ENCODE results near the gene ZNF418.

ZNF418 gene

DNA sequence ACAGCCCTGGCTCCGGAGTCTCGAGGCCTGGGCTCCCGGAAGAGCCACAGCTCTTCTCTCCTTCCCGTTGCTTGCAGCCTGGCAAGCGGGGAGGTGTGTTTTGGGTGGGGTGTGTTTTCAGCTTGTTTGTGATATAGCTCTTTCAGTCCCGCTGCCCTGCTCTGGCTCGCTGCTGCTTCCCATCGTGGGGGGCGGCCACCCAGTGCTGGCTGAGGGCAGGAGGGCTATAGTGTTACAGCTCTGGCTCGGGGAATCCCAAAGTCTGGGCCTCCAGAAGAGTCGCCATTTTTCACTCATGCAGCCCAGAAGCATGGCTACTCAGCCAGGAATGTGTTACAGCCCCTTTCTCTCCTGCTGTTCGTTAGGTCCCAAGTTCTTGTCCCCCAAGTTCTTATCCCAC, 14.5 kb upstream of the ZNF418 start:
- Histone ChIP-seq H3K4me3 (no peak overlapping the region), H3K27ac (no peak overlapping the region)
- TF ChIP-seq, protein P1, sequence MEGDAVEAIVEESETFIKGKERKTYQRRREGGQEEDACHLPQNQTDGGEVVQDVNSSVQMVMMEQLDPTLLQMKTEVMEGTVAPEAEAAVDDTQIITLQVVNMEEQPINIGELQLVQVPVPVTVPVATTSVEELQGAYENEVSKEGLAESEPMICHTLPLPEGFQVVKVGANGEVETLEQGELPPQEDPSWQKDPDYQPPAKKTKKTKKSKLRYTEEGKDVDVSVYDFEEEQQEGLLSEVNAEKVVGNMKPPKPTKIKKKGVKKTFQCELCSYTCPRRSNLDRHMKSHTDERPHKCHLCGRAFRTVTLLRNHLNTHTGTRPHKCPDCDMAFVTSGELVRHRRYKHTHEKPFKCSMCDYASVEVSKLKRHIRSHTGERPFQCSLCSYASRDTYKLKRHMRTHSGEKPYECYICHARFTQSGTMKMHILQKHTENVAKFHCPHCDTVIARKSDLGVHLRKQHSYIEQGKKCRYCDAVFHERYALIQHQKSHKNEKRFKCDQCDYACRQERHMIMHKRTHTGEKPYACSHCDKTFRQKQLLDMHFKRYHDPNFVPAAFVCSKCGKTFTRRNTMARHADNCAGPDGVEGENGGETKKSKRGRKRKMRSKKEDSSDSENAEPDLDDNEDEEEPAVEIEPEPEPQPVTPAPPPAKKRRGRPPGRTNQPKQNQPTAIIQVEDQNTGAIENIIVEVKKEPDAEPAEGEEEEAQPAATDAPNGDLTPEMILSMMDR (IDR thresholded peaks at IDR 0.05) = no peak
- no peak for DNase-seq (ENCODE audit: low spot score)

DNA sequence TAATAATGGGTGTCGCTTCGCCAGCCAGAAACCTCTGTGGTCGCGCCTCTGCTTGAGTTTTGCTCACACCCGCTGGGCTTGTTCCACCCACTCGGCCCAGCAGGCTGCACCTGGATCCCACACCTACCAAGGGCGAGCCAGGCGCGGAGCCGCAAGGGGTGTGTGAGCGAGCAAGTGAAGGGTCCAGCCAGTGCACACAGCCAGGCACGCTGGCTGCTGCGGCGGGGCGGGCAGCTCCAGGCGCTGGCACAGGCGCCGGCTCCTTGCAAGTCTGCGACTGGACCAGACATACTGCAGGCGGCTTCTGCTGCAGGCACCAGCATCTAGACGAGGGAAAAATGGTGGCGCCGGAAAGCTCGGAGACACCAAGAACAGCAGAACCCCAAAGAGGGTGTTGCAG, 14.1 kb upstream of the ZNF418 start:
- DNase-seq (ENCODE audit: low spot score) = no peak
- no peak overlapping the region for H3K27ac ChIP-seq
- H3K4me3 ChIP-seq = no peak overlapping the region
- TF ChIP-seq, protein P1 (IDR thresholded peaks at IDR 0.05) = no peak

DNA sequence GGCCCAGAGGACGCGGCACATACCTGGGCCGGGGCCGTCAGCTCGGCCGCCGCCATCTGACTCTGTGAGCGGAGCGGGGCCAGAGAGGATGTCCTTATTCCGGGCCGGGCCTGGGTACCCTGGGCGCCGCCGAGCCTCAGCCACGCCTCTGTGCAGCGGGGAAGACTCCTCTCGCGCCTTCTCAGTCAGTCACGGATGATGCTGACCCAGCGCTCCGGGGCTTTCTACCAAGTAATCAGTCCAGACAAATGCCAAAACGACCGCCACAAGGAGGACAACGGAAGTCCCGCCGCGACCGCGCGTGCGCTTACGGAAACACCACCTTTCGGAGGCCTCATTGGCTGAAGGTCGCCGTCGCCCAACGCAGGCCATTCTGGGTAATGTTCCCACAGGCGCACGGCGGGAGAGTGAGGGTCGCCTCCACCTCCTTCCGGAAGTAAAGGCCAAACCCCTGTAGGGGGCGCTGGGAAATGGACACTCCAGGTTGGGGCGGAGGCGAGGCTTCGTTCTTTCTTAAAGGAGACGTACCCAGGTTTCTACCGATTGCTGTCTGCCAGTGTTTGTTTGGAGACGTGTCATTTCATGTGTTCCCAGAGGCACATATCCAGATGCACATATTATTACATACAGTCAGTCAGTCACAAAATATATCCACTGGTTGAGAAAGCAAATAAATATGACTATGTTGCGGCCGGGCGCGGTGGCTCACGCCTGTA, 12.4 kb upstream of the ZNF418 start, which contains the start of gene ZNF256:
TSS of gene ZNF256 (minus strand) at position 288 of the 716 bp plus-strand sequence. CDS start at position 56, 232 bp downstream.
- peak within 1 kb of the TSS; percentile 57 to 85 for H3K27ac ChIP-seq
- peak; percentile 94 for DNase-seq (ENCODE audit: low spot score)
- TF ChIP-seq, protein P1 (IDR thresholded peaks at IDR 0.05) = peak; percentile 32
- H3K4me3 ChIP-seq = peak within 1 kb of the TSS; percentile 91

DNA sequence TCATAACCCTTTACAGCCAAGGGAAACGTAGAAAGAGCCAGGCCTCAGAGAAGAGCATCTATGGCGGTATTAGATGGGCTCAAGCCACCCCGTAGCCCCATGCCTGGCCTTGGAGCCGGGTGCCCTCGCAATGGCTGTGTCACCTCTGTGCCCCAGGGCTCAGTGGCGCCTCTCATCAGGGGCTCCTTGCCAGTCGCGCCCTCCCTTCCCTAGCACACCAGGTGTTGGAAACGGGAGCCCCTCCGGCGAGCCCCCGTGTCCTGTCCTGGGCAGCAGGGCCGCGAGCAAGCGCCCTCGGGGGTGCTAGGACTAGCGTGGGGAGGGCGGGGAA, 11.9 kb upstream of the ZNF418 start:
- Histone ChIP-seq H3K4me3 (peak overlapping the region; percentile 91), H3K27ac (peak overlapping the region; percentile 57 to 85)
- TF ChIP-seq, protein P1 (IDR thresholded peaks at IDR 0.05) = no peak
- DNase-seq (ENCODE audit: low spot score) = no peak

DNA sequence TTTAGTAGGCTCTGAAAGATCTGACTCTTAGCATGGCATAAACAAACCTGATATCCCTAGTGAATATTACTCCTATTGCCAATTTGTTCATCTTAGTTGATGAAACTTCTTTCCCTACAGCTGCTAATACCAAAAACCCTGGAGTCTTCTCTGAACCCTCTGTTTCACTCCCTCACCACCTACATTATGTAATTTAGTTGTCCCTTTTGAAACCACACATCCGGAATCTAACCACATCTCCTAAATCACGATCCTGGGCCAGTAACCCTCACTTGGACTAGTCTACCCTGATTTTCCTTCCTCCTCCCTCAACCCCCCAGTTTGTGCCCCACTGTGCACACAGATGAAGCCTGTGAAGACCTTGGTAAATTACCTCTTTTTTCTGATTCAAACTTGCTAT, 11.1 kb upstream of the ZNF418 start:
- peak overlapping the region; percentile 91 for H3K4me3 ChIP-seq

DNA sequence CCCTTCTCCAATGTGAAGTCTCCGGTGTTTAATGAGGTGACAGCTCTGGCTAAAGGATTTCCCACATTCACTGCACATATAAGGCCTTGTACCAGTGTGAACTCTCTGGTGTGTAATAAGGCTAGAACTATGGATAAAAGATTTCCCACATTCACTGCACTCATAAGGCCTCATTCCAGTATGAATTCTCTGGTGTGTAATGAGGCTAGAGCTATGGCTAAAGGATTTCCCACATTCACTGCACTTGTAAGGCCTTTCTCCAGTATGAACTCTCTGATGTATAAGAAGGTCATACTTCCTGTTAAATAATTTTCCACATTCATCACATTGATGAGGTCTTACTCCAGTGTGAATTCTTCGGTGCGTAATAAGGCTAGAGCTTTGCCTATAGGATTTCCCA, 6.4 kb upstream of the ZNF418 start:
- no peak for DNase-seq (ENCODE audit: low spot score)
- TF ChIP-seq, protein P1 (IDR thresholded peaks at IDR 0.05) = no peak

More for the DNA sequence above, 11.1 kb upstream of the ZNF418 start:
- TF ChIP-seq, protein P1 (IDR thresholded peaks at IDR 0.05) = no peak
- DNase-seq (ENCODE audit: low spot score) = no peak
- no peak overlapping the region for H3K27ac ChIP-seq

DNA sequence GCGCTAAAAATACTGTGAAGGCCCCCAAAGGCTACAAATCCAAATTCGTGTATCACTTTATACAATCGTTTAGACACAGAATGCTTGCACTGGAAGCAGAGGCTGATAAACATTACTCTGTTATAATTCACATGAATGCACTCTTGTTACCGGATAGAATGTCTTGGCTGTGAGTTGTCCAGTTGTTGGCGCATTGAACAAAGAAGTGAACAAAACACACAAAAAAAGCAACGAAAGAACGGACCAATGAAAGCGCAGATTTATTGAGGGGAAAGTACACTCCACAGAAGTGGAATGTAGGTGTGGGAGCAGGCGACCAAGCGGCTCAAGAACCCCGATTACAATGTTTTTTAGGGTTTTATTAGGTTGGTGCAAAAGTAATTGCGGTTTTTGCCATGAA, 529 bp upstream of the ZNF418 start:
- DNase-seq (ENCODE audit: low spot score) = no peak
- no peak overlapping the region for H3K27ac ChIP-seq
- peak overlapping the region; percentile 90 for H3K4me3 ChIP-seq
- TF ChIP-seq, protein P1 (IDR thresholded peaks at IDR 0.05) = no peak

More for the DNA sequence above, 6.4 kb upstream of the ZNF418 start:
- no peak overlapping the region for H3K4me3 ChIP-seq
- H3K27ac ChIP-seq = no peak overlapping the region

Data from coronary artery (tissue), 2 donors.